SKM-1 treated with dmso at 0.1 percent for 144 hours (cell line): ENCODE measurements around the gene KRT82.

Experiments used
- DNase-seq: peaks from one replicate; lab custom pipeline; 2025; ENCODE audit not compliant: unreplicated experiment; lab: John Stamatoyannopoulos, UW

The KRT82 gene

DNA sequence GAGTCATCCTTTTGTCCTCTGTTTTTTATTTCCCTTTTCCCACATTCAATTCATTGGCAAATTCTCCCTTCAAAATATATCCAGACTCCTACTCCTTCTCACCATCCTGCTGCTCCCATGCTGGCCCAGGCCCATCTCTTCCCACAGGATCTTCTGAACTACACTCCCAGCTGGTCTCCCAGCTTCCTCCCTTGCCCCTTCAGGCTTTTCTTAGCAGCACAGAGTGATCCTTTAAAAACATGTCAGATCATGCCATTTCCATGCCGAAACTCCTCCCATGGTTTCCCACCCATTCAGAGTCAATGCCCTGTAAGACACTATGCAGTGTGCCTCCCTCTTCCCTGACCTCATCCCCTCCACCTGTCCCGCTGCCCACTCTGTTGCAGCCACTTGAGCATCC is 18.3 kb downstream of the KRT82 start:
- DNase-seq, result no peak

- no peak for DNase-seq
Observed at GRCh38 chr12:52385226-52385702, 20.9 kb downstream of the KRT82 start, which contains the start of gene KRT84. Gene KRT84, minus strand, starts transcription at chr12:52385652. Its CDS starts 67 bp downstream, at chr12:52385585.

- no peak for DNase-seq
Observed at GRCh38 chr12:52383331-52383730, 22.8 kb downstream of the KRT82 start.

DNA sequence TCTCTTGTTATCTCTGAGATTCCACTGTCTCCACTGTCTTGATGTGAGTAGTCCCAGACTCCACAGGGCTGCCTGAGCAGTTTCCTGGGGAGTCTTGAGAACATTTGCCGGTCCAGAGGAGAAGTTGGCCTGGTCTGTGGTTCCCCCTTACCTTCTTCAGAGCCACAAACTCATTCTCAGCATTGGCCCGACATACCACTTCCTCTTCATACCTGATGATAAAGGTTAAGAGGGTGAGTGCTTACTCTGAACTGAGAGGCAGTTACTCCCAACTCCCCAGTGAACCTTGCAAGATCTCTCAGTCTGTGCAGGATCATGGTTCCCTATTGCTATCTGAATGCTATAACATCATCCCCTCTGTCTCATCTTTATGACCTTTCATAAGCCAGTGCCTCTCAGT is 23.3 kb downstream of the KRT82 start:
- DNase-seq, result no peak

DNA sequence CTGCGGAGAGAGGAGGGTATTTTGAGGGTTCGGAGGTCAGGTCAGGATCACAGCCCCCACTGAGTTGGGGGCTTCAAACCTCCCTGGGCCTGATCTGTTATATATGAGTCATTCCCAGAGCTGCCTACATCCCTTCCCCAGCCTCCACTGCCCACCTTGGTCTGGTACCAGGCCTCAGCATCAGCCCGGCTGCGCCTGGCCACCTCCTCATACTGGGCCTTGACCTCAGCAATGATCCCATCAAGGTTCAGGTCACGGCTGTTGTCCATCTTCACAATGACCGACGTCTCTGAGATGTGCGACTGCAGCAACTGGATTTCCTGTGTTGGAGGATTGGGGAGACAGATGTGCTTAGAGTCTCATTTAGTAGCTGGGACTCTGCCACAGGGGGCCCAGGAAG is 24.9 kb downstream of the KRT82 start:
- DNase-seq, result no peak

DNA sequence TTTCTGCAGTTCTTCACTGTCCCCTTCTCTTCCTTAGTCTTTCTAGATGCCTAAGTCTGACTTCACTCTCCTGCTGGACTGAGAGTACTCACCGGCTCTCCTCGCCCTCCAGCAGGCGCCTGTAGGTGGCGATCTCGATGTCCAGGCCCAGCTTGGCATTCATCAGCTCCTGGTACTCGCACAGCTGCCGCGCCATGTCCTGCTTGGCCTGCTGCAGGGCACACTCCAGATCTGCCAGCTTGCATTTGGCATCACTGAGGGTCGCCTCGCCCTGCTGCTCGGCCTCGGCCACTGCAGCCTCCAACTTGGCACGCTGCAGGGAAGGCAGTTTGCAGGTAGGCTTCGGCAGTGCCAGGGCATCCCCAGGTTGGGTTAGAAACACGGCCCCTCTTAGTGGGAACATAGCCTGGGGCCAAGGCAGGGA is 25.9 kb downstream of the KRT82 start:
- no peak for DNase-seq

GRCh38 chr12:52379536-52379935 is 26.6 kb downstream of the KRT82 start:
- no peak for DNase-seq

DNA sequence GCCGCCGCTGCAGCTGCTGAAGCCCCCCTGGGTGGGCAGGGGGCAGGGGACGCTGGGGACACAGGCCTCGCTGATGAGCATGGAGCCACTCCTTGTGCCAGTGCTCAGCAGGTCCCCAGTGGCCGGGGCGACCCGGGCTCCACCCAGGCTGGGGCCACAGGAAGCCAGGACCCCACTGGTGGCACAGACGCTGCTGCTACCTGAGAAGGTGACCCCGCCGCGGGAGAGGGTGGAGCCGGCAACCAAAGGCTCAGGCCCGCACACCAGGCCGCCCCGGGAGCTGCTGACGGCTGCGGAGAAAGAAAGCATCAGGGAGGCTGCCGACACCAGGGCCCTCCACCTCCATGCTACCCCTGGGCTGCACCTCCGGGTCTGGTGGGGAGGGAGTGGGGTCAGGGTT is 28.0 kb downstream of the KRT82 start:
- DNase-seq, result no peak

DNA sequence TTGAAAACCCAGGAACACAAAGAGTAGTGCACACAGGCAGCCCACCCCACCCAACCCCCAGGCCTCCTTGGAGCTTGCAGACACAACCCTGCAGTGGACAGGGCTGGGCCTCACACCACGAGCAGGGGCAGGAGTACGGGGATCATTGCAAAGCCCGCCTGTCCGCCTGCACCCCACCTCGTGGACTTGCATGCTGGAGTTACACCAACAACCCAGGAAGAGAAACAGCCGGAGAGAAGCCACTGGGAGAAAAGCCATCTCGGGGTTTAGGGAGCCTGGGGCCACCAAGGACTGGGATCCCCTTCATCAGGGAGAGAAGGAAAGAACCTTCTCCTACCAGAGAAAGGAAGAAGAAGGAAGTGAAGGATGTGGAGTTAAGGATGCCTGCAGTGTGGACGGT is 28.9 kb downstream of the KRT82 start:
- DNase-seq, result no peak

DNA sequence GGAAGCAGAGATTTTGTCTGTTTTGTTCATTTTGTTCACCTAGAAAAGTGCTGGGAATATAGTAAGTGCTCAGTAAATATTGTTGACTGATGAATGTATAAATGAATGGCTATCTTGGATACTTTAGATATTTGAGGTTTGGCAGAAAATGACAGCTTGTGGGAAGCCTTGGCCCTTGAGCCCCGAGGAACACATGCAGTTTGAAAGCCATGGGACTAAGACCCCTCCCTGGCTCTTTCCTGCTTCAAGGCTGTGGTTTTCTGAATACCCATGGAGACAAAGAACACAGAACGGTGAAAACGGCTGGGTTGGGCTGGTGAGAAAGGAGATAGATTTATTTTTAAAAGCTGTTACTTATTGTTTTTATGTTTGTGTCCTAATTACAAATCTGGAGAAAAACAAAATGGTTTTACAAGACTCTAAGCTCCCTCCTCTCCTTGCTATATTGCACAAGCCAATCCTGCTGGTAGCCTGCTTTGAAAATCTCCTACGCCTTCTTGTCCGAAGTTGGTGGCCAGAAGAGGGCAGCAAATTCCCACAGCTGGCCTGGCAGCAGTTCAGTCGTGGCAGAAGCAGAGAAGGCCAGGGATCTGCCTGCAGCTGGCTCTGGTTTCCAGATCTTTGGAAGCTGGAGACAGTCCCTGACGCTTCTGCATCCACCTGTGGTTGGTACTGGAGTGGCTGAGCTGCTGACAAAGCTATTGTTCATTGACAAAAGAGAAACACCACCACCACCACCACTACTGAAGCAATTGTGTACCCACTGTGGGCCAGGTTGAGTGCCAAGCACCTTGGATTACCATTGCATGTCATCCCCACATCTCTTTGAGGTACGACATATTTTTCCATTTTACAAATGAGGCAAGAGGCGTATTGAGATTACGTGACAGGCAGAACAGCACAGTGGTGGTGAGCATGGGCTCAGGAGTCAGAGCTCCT is 33.6 kb downstream of the KRT82 start:
- DNase-seq, result peak; percentile 36

GRCh38 chr12:52371716-52372115 is 34.4 kb downstream of the KRT82 start:
- no peak for DNase-seq

- DNase-seq, result no peak
Observed at GRCh38 chr12:52370926-52371608, 35.1 kb downstream of the KRT82 start.

DNA sequence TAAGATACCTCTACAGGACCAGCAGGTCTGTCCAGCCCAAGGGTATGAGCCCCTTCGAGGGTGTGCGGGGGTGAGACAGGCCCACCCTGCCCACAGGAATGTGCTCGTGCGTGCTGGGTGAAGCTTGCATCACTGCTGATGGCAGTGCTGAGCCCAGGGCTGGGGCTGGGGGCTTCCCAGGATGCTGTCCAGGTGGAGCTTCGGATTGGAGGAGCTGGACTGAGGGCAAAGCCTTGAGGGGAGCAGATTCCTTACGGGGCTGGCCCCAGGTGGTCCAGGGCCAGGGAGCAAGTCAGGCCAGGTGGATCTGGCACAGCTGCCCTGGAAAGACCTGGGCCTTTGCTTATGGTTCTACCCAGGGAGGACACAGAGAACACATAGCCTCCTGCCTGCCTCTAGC is 36.3 kb downstream of the KRT82 start:
- no peak for DNase-seq

- DNase-seq, result no peak
Observed at GRCh38 chr12:52369211-52369610, 36.9 kb downstream of the KRT82 start.

- no peak for DNase-seq
Observed at GRCh38 chr12:52368508-52368907, 37.6 kb downstream of the KRT82 start.

DNA sequence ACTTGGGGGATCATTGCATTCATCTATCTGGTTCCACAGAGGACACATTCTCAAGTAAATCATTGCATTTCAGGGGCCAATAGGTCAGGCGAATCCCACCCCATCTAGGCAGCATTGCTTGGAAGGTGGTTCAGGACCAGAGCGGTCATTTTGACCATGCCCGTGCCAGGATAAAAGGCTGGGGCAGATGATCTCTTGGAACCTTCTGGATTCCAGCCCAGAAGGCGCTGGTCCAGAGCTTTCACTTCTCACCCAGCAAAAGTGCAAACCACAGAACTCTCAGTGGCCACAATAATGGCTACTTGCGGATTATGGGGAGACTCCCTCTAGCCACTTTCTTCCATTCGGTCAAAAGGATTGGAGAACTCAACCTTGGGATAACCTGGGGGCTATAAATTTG is 38.3 kb downstream of the KRT82 start:
- no peak for DNase-seq

GRCh38 chr12:52366738-52367485 is 39.2 kb downstream of the KRT82 start, which contains the start of gene KRT85:
Gene KRT85, minus strand, starts transcription at chr12:52367481. Its CDS starts 76 bp downstream, at chr12:52367405.
- DNase-seq, result no peak

- DNase-seq, result no peak
Observed at GRCh38 chr12:52364901-52365489, 41.1 kb downstream of the KRT82 start.

DNA sequence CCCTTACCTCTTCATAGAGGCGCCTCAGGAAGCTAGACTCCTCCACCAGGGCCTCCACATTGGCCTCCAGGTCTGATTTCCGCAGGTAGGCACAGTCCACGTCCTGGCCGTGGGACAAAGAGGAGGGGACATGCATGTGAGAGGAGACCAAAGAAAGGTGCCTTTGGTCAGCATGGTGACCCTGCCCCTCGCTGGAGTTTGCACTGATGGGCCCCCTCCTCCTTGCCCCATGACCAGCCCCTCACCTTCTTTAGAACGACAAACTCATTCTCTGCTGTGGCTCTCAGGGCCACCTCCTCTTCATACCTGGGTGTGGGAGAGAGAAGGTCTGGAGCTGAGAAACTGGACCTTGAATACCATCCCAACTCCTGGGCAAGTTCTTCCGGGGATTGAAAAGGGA is 42.1 kb downstream of the KRT82 start:
- no peak for DNase-seq

DNA sequence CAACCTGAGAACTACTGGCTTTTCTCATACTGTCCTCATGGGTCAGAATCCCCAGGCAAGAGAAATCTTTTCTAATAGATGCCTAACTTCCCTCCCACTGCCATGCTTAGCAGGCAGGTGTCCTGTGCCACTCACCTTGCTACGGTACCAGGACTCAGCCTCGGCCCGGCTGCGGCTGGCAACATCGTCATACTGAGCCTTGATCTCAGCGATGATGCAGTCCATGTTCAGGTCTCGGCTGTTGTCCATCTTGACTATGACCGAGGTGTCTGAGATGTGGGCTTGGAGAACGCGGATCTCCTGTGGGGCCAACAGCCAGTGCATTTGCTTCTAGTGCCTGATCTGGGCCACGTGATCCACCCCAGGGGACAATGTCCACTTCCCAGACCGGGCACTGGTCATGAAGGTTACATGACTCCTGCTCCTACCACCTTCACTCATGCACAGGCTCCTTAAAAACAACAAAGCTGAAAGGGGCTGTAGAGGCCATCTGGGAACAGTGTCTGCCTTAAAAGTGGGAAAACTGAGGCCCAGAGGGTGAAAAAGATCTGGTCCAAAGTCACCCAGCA is 42.9 kb downstream of the KRT82 start:
- no peak for DNase-seq
